GM12873 (cell line): Measurements from ENCODE around the gene DNAH11.

Experiments used
- TF ChIP-seq, protein P1 (sequence below): IDR thresholded peaks from 2 replicates; pipeline ENCODE4 v1.5.1; 2012; ENCODE audit warnings: low read depth, mild to moderate bottlenecking, moderate library complexity, low read length, control low read depth; ENCODE audit not compliant: insufficient read depth; ENCODE audit errors: missing control alignments

DNAH11 gene

DNA sequence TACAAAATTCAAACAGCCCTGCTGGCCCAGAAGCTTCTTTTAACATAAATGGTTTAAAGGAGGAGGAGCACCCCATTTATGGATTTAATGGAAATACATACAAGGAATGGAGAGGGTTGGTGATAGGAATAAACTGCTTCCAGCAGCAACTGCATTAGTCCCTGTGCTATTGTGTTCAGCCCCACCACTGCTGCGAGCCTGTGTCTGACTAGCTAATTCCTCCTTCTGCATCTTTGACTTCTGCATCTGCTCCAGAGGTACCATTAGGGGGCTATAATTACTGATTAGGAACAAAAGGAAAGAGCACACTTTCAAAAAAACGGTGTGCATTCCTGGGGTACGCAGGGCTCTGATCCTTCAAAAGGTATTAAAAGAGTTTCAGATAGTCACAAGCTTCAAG lies 378.1 kb downstream of the DNAH11 start:
- TF ChIP-seq, protein P1, sequence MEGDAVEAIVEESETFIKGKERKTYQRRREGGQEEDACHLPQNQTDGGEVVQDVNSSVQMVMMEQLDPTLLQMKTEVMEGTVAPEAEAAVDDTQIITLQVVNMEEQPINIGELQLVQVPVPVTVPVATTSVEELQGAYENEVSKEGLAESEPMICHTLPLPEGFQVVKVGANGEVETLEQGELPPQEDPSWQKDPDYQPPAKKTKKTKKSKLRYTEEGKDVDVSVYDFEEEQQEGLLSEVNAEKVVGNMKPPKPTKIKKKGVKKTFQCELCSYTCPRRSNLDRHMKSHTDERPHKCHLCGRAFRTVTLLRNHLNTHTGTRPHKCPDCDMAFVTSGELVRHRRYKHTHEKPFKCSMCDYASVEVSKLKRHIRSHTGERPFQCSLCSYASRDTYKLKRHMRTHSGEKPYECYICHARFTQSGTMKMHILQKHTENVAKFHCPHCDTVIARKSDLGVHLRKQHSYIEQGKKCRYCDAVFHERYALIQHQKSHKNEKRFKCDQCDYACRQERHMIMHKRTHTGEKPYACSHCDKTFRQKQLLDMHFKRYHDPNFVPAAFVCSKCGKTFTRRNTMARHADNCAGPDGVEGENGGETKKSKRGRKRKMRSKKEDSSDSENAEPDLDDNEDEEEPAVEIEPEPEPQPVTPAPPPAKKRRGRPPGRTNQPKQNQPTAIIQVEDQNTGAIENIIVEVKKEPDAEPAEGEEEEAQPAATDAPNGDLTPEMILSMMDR = no peak

DNA sequence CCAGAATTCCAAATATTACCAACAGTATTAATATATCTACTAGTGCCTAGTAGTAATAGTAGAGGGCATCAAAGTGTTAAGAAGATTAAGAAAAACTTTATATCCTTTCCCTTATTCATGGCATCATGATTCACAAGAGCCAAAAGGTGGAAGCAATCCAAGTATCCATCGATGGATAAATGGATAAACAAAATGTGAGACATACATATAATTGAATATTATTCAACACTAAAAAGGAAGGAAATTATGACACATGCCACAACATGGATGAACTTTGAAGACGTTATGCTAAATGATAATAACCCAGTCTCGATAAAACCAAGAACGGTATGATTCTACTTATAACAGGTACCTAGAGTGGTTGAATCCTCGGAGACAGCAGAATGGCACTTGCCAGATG lies 379.8 kb downstream of the DNAH11 start:
- TF ChIP-seq, protein P1 = no peak

DNA sequence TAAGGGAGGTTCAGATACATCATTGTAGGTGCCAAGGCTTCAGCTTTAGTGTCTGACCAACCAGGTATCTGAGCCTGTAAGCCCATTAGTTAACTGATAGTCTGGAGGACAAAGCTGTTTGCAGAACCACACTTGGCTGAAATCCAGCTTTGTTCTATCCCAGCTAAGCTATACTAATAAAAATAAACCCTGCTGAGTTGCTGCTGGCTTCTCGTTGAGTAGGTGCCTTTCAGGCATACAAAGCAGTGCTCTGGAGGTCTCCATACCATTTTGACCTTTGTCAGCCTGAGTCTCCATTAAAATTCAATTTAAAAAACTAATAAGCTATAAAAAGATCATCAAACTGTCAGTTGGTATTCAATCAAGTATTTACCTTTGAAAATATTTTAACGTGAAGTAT lies 380.8 kb downstream of the DNAH11 start:
- TF ChIP-seq, protein P1 = no peak

DNA sequence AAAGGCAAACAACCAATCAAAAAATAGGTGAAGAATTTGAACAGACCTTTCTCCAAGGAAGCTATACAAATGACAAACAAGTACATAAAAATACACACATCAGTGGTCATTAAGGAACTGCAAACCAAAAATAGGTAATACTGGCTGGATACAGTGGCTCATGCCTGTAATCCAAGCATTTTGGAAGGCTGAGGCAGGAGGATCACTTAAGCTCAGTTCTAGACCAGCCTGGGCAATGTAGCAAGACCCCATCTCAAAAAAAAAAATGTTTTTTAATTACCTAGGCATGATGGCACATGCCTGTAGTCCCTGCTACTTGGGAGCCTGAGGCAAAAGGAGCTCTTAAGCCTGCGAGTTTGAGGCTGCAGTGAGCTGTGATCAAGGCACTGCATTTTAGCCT lies 383.6 kb downstream of the DNAH11 start:
- TF ChIP-seq, protein P1 = no peak

DNA sequence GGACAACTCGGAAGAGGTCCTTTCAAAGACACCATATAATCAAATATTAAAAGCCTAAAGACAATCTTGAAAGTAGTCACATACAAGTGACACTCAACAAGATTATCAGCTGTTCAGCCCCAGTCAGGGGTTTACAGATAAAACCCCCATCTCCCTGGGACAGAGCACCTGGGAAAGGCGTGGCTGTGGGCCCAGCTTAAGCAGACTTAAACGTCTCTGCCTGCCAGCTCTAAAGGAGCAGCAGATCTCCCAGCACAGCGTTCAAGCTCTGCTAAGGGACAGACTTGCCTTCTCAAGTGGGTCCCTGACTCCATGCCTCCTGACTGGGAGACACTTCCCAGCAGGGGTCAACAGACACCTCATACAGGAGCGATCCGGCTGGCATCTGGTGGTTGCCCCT lies 384.9 kb downstream of the DNAH11 start:
- TF ChIP-seq, protein P1 = no peak

- TF ChIP-seq, protein P1 = no peak
Measured at GRCh38 chr7:21934808-21935207, 392.0 kb downstream of the DNAH11 start.

DNA sequence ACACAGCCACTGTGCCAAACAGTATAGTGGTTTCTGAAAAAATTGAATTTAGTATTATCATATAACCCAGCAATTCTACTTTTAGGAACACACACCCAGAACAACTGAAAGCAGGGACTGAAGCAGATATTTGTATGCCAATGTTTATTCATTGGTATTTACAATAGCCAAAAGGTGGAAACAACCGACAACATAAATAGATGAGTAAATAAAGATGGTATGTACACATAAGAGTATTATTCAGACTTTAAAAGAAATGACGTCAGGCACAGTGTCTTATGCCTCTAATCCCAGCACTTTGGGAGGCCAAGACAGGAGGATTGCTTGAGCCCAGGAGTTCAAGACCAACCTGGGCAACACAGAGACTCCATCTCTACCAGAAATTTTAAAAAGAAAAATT lies 395.6 kb downstream of the DNAH11 start:
- TF ChIP-seq, protein P1 = no peak
